Measurements from ENCODE around the gene GALNT2. TPM values are rescaled to one million over a fixed set of nuclear protein-coding genes. Genes with fewer than 3 reads are reported as not detected.
A peak's percentile ranks its signal among the peaks of the same experiment; 100 is the strongest.

GALNT2 gene
- total RNA-seq, 1 experiment from 2014 or later, result 114 TPM

DNA sequence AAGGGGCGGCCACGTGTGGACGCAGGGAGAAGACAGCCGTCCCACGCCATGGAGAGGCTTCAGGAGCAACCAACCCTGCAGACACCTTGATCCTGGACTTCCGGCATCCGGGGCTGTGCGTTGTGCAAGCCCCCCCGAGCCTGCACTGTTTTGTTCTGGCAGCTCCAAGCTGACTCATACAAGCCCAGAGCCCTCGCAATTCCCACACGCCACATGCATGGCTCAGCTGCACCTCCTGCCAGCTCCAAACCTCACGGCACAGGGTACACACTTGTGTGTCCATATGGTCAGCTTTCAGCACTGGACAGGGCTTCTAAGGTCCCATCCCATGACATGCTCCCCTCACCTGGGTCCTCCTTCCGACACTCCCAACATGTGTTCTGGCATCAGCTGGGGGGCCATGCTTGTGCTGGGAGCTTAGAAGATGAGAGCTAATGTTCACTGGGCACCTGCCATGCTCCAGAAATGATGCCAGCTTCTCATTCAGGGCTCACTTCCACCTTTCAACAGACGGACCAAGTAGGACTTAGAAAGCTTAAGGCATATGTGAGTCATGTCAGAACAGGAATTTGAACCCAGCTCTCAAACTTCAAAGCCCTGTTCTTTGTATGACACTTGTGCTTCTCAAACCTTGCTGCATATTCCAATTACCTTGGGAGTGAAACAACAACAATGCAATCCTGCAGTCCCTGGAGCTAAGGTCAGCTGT is 221.8 kb downstream of the GALNT2 start:
- intact Hi-C loops (cut with micrococcal nuclease), result no loop called here
- peaks cover 6% of the 10 kb centered on the region for H3K36me3 Mint-ChIP-seq (ENCODE audit: insufficient read depth, unreplicated experiment)
- H3K27me3 Mint-ChIP-seq (ENCODE audit: insufficient read depth, unreplicated experiment), result peaks cover 44% of the 10 kb centered on the region
- CTCF ChIA-PET, result interaction anchor here (0.7 to 2.3 kb wide), 5 partner anchors 16 to 652 kb away, joined by 3 to 9 read pairs (median 3); no protein-coding TSS in a partner anchor
- H3K4me1 Mint-ChIP-seq (ENCODE audit: insufficient read depth, unreplicated experiment), result no peaks in the 10 kb centered on the region
- TF ChIP-seq, protein P1, sequence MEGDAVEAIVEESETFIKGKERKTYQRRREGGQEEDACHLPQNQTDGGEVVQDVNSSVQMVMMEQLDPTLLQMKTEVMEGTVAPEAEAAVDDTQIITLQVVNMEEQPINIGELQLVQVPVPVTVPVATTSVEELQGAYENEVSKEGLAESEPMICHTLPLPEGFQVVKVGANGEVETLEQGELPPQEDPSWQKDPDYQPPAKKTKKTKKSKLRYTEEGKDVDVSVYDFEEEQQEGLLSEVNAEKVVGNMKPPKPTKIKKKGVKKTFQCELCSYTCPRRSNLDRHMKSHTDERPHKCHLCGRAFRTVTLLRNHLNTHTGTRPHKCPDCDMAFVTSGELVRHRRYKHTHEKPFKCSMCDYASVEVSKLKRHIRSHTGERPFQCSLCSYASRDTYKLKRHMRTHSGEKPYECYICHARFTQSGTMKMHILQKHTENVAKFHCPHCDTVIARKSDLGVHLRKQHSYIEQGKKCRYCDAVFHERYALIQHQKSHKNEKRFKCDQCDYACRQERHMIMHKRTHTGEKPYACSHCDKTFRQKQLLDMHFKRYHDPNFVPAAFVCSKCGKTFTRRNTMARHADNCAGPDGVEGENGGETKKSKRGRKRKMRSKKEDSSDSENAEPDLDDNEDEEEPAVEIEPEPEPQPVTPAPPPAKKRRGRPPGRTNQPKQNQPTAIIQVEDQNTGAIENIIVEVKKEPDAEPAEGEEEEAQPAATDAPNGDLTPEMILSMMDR (IDR thresholded peaks at IDR 0.05; ENCODE audit: unreplicated experiment), result no peak
- H3K27ac Mint-ChIP-seq (ENCODE audit: low read depth, unreplicated experiment), result no peak overlapping the region
- DNase-seq (ENCODE audit: unreplicated experiment), result peak; percentile 91
- POLR2A ChIA-PET, result interaction anchor here (1.5 kb wide), 1 partner anchor 57 kb away, joined by 6 read pairs; no protein-coding TSS in a partner anchor
- BruUV-seq (replicated peaks), result no TSS peak
- no peak overlapping the region for H3K4me3 Mint-ChIP-seq (ENCODE audit: unreplicated experiment)
- no peaks in the 10 kb centered on the region for H3K9me3 Mint-ChIP-seq (ENCODE audit: unreplicated experiment)

DNA sequence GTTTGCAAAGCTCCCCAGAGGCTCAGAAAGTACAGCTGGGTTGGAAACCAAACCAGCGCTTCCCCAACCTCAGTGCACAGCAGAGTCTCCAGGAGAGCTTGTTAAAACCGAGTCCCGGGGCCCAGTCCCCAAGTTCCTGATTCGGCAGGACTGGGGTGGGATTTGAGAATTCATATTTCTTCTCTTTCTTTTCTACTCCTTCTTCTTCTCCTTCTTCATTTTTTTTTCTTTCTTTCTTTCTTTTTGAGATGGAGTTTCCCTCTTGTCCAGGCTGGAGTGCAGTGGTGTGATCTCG is 222.3 kb downstream of the GALNT2 start:
- CTCF ChIA-PET, result interaction anchor here (0.6 to 2.3 kb wide), 6 partner anchors 15 to 652 kb away, joined by 3 to 9 read pairs (median 4); no protein-coding TSS in a partner anchor
- POLR2A ChIA-PET, result no interaction called here

DNA sequence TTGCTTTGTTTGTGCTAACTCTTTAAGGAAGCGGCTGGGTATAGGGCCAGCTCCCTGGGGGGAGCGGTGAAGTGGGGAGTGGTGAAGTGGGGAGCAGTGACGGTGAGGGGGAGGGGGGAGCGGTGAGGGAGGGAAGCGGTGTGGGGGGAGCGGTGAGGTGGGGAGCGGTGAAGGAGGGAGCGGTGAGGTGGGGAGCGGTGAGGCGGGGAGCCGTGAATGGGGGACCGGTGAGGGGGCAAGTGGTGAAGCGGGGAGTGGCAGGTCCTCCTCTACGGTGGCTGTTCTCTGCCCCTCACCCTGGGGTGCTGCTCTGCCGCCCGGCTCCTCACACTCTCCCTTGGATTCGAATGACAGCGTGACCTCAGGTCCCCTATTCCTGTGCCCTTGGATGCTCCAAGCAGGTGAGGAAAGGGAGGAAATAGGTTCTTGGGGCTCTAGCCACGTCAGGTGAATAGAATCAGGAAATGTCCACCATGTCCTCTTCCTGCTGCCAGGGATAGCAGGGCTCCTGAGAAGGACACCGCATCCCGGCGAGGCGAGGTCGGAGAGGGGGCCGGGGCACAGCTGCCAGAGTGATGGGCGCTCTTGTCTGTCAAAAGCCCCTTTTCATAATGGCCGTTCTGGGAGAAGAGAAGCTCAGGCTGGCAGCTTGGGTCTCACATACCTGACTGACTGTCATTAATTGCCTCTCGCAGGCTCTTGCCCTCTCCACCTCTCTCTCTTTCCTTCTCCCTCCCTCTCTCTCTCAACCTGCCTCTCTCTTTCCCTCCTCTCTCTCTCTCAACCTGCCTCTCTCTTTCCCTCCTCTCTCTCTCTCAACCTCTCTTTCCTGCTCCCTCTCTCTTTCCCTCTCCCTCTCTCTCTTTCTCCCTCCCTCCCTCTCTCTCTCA is 224.9 kb downstream of the GALNT2 start:
- intact Hi-C loops (cut with micrococcal nuclease), result no loop called here
- Mint-ChIP-seq H3K36me3 (ENCODE audit: insufficient read depth, unreplicated experiment) (no peaks in the 10 kb centered on the region), H3K9me3 (ENCODE audit: unreplicated experiment) (no peaks in the 10 kb centered on the region), H3K27me3 (ENCODE audit: insufficient read depth, unreplicated experiment) (peaks cover 60% of the 10 kb centered on the region), H3K4me3 (ENCODE audit: unreplicated experiment) (no peak overlapping the region), H3K4me1 (ENCODE audit: insufficient read depth, unreplicated experiment) (no peaks in the 10 kb centered on the region), H3K27ac (ENCODE audit: low read depth, unreplicated experiment) (no peak overlapping the region)
- CTCF ChIA-PET, result interaction anchor here (0.6 to 1.7 kb wide), 7 partner anchors 11 to 645 kb away, joined by 3 to 8 read pairs (median 3); no protein-coding TSS in a partner anchor
- no TSS peak for BruUV-seq (replicated peaks)
- no peak for DNase-seq (ENCODE audit: unreplicated experiment)
- TF ChIP-seq, protein P1 (IDR thresholded peaks at IDR 0.05; ENCODE audit: unreplicated experiment), result no peak
- POLR2A ChIA-PET, result interaction anchor here (1.2 kb wide), 1 partner anchor 16 kb away, joined by 3 read pairs; no protein-coding TSS in a partner anchor

More for the DNA sequence above, 222.3 kb downstream of the GALNT2 start:
- no peaks in the 10 kb centered on the region for H3K9me3 Mint-ChIP-seq (ENCODE audit: unreplicated experiment)
- BruUV-seq (replicated peaks), result no TSS peak
- H3K4me1 Mint-ChIP-seq (ENCODE audit: insufficient read depth, unreplicated experiment), result no peaks in the 10 kb centered on the region
- intact Hi-C loops (cut with micrococcal nuclease), result no loop called here
- TF ChIP-seq, protein P1 (IDR thresholded peaks at IDR 0.05; ENCODE audit: unreplicated experiment), result no peak
- no peak overlapping the region for H3K4me3 Mint-ChIP-seq (ENCODE audit: unreplicated experiment)
- peaks cover 47% of the 10 kb centered on the region for H3K27me3 Mint-ChIP-seq (ENCODE audit: insufficient read depth, unreplicated experiment)
- H3K36me3 Mint-ChIP-seq (ENCODE audit: insufficient read depth, unreplicated experiment), result peaks cover 6% of the 10 kb centered on the region
- H3K27ac Mint-ChIP-seq (ENCODE audit: low read depth, unreplicated experiment), result no peak overlapping the region
- DNase-seq (ENCODE audit: unreplicated experiment), result no peak
